ENCODE data around the gene PGRMC2.

DNA sequence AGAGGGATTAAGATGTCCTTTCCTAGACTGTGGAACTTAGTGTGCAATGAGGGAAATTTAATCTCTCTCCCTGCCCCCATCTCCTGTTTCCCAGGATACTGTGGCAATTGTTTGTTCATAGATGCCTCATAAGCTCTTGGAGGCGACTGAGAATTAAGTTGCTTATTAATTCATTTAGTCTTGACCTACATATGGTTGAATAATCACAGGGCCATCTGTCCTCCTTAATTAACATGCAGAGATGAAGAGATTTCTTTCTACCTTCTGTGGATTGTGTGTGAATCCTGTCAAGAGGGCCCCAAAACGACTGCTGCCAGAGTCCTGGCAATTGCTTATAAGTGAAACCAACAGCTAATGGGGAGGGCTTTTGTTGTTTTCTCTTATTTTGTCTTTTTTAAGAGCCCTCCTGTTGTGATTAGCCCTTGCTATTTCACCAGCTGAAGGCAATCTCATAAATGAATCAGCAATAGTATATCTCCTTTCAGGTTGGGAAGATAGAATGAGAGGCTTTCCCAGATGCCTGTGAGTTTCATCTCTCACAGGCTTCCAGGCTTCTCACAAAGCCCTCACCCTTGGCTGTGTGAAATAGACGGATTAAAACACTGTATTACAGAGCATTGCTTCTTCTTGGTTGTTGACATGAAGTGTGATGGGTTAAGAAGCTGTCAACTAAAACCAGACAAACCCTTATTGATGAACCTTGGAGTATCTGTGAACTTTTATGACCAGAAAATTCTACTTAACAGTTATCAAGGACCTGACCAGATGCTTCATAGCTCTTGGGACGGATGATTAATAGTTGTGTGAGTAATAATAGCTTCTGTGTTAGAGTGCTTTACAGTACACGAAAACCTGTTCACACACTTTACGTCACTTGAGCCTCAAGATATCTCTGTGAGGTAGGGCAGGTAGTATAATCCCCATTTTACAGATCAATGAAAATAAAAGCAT is 58.5 kb downstream of the PGRMC2 start:
- TF ChIP-seq CTCF (IDR thresholded peaks at IDR 0.05; ENCODE audit: low read depth, low read length) (no peak), EZH2phosphoT487 (IDR thresholded peaks at IDR 0.05; ENCODE audit: low read depth) (no peak)

Data from OCI-LY3 (cell line).